Testis (tissue), 3 donors: ENCODE results near the gene RIMS1. TPM values are rescaled to one million over a fixed set of nuclear protein-coding genes. Genes with fewer than 3 reads are reported as not detected.

ENCODE experiments used
- DNase-seq: peaks from one replicate; pipeline ENCODE4 v3.0.0-alpha.2; 2019
- H3K27ac ChIP-seq, 2 donors: fragments of 200-600 bp; sonication (generic); one replicate each; pipeline ENCODE4 v1.5.1; 2019
- H3K27me3 ChIP-seq: fragments of 200-600 bp; sonication (generic); one replicate; pipeline ENCODE4 v1.5.1; 2019
- H3K36me3 ChIP-seq: fragments of 200-600 bp; sonication (generic); one replicate; pipeline ENCODE4 v1.5.1; 2017; ENCODE audit warnings: low read depth; ENCODE audit errors: missing control alignments
- H3K4me1 ChIP-seq: fragments of 200-600 bp; sonication (generic); one replicate; pipeline ENCODE4 v1.5.1; 2019
- H3K4me3 ChIP-seq, 2 donors: fragments of 200-600 bp; sonication (generic); one replicate each; pipeline ENCODE4 v1.5.1; 2017 to 2019
- H3K9me3 ChIP-seq: fragments of 200-600 bp; sonication (generic); one replicate; pipeline ENCODE4 v1.5.1; 2017
- CTCF ChIP-seq, 3 experiments: fragments of 450-650 bp in 2 of 3; fragments of 200-600 bp in 1 of 3; sonication (generic) in 1 of 3; IDR thresholded peaks; one replicate each; pipeline ENCODE4 v1.5.1; 2016 to 2019; ENCODE audit warnings: antibody characterized with exemption in 3 of 3, mild to moderate bottlenecking in 2 of 3, moderate library complexity in 1 of 3
- POLR2A ChIP-seq: fragments of 450-650 bp; IDR thresholded peaks from one replicate; pipeline ENCODE4 v1.6.1; 2017; ENCODE audit warnings: antibody characterized with exemption, mild to moderate bottlenecking, moderate library complexity
- WGBS, 2 donors: methylation state at CpG; one replicate each; pipeline ENCODE4 v1.1.5; 2018; 5-methylcytosine and 5-hydroxymethylcytosine counted together
- intact Hi-C: fragments of 100-400 bp; cut with DNase I; formaldehyde crosslinking; loops from one replicate; pipeline ENCODE4 v1.15.1; 2023; ENCODE audit warnings: low total_unique reads
- polyA plus RNA-seq: library from polyadenylated mRNA; stranded (reverse); fragments of 350-450 nt; fragmentation: Illumina TruSeq; extraction: RNeasy Lipid Tissue Mini Kit (QIAGEN cat#74804); gene quantifications from one replicate; pipeline ENCODE4 v1.2.3, GENCODE V29; 2014; ENCODE audit warnings: low read depth, low replicate concordance; ENCODE audit not compliant: insufficient read depth
- total RNA-seq, 2 donors: library from RNA; depleted of rRNA; stranded (reverse); fragments of >200 nt; gene quantifications; one replicate each; pipeline ENCODE4 v1.2.3, GENCODE V29; 2016

RIMS1 gene
- total and polyA plus RNA-seq, 3 donors from 2014 or later: 10.0 to 40.9 (median 40.6) TPM

GRCh38 chr6:72348926-72349325 lies 462.6 kb downstream of the RIMS1 start:
- no peak for DNase-seq
- no peaks in the 10 kb centered on the region for H3K27me3 ChIP-seq
- 29 to 36% methylated on average over 1 of the region's 1 CpG for WGBS, 2 donors
- no peak overlapping the region for H3K4me3 ChIP-seq
- no peaks in the 10 kb centered on the region for H3K4me1 ChIP-seq
- no peak overlapping the region for H3K27ac ChIP-seq
- intact Hi-C loops: no loop called here
- no peaks in the 10 kb centered on the region for H3K9me3 ChIP-seq
- H3K36me3 ChIP-seq: no peaks in the 10 kb centered on the region
- no peak for TF ChIP-seq CTCF (IDR thresholded peaks at IDR 0.05)
- no peak for TF ChIP-seq POLR2A

- DNase-seq: no peak
- intact Hi-C loops: no loop called here
- Histone ChIP-seq H3K27me3 (no peaks in the 10 kb centered on the region), H3K9me3 (no peaks in the 10 kb centered on the region), H3K36me3 (no peaks in the 10 kb centered on the region), H3K27ac (no peak overlapping the region), H3K4me3 (no peak overlapping the region), H3K4me1 (no peaks in the 10 kb centered on the region)
- WGBS, 2 donors: 78 to 82% methylated on average over 1 of the region's 1 CpG
- TF ChIP-seq CTCF (IDR thresholded peaks at IDR 0.05): no peak
- TF ChIP-seq POLR2A: no peak
Measured at GRCh38 chr6:72350296-72350881, 464.0 kb downstream of the RIMS1 start.

GRCh38 chr6:72363844-72364740 lies 477.7 kb downstream of the RIMS1 start:
- Histone ChIP-seq H3K9me3 (no peaks in the 10 kb centered on the region), H3K36me3 (no peaks in the 10 kb centered on the region), H3K27ac (no peak overlapping the region), H3K27me3 (no peaks in the 10 kb centered on the region), H3K4me1 (no peaks in the 10 kb centered on the region), H3K4me3 (no peak overlapping the region)
- intact Hi-C loops: no loop called here
- DNase-seq: no peak
- no peak for TF ChIP-seq CTCF (IDR thresholded peaks at IDR 0.05)
- no peak for TF ChIP-seq POLR2A
- 79% methylated on average over 7 of the region's 7 CpGs for WGBS, 2 donors

- intact Hi-C loops: no loop called here
- H3K4me1 ChIP-seq: no peaks in the 10 kb centered on the region
- no peak overlapping the region for H3K27ac ChIP-seq
- DNase-seq: no peak
- no peaks in the 10 kb centered on the region for H3K36me3 ChIP-seq
- no peaks in the 10 kb centered on the region for H3K27me3 ChIP-seq
- H3K9me3 ChIP-seq: no peaks in the 10 kb centered on the region
- H3K4me3 ChIP-seq: no peak overlapping the region
- TF ChIP-seq CTCF (IDR thresholded peaks at IDR 0.05) (no peak), POLR2A (no peak)
- 89 to 90% methylated on average over 4 of the region's 4 CpGs for WGBS, 2 donors
Measured at GRCh38 chr6:72365773-72366172, 479.4 kb downstream of the RIMS1 start.
